ENCODE results near the gene CCDC149.
"Not testable (repeated sequence)": the region's sequence is repeated elsewhere in the genome, so short reads cannot be mapped to it uniquely, and the experiment has no call there.

The CCDC149 gene

GRCh38 chr4:24920008-24920407, 7.2 kb upstream of the CCDC149 start:
- H3K4me3 ChIP-seq (ENCODE audit: low read depth, low read length) = no peak overlapping the region
- TF ChIP-seq CTCF (IDR thresholded peaks at IDR 0.05; ENCODE audit: borderline replicate concordance, insufficient read depth, low read depth, low read length) = no peak

- TF ChIP-seq CTCF (IDR thresholded peaks at IDR 0.05; ENCODE audit: borderline replicate concordance, insufficient read depth, low read depth, low read length) = no peak
- H3K4me3 ChIP-seq (ENCODE audit: low read depth, low read length) = no peak overlapping the region
Observed at GRCh38 chr4:24917076-24917856, 4.4 kb upstream of the CCDC149 start.

GRCh38 chr4:24915121-24915922, 2.5 kb upstream of the CCDC149 start:
- TF ChIP-seq CTCF (IDR thresholded peaks at IDR 0.05; ENCODE audit: borderline replicate concordance, insufficient read depth, low read depth, low read length) = no peak
- no peak overlapping the region for H3K4me3 ChIP-seq (ENCODE audit: low read depth, low read length)

- TF ChIP-seq CTCF (IDR thresholded peaks at IDR 0.05; ENCODE audit: borderline replicate concordance, insufficient read depth, low read depth, low read length) = no peak
- no peak overlapping the region for H3K4me3 ChIP-seq (ENCODE audit: low read depth, low read length)
Observed at GRCh38 chr4:24914460-24914859, 1.6 kb upstream of the CCDC149 start.

- no peak overlapping the region for H3K4me3 ChIP-seq (ENCODE audit: low read depth, low read length)
- TF ChIP-seq CTCF (IDR thresholded peaks at IDR 0.05; ENCODE audit: borderline replicate concordance, insufficient read depth, low read depth, low read length) = no peak
Observed at GRCh38 chr4:24913119-24913485, 260 bp upstream of the CCDC149 start.

GRCh38 chr4:24910499-24910898, 2.3 kb downstream of the CCDC149 start:
- no peak overlapping the region for H3K4me3 ChIP-seq (ENCODE audit: low read depth, low read length)
- no peak for TF ChIP-seq CTCF (IDR thresholded peaks at IDR 0.05; ENCODE audit: borderline replicate concordance, insufficient read depth, low read depth, low read length)

- H3K4me3 ChIP-seq (ENCODE audit: low read depth, low read length) = not testable (repeated sequence)
Observed at GRCh38 chr4:24909606-24910005, 3.2 kb downstream of the CCDC149 start.
